HG02970 (cell line): ENCODE measurements around the gene PIK3R4.

Experiments used
- ATAC-seq: cut with Tn5 transposase; IDR thresholded peaks from one replicate; pipeline ENCODE4 v1.9.1; 2021; ENCODE audit warnings: mild to moderate bottlenecking, moderate library complexity, moderate number of reproducible peaks; ENCODE audit not compliant: unreplicated experiment, low FRiP score

Gene PIK3R4

GRCh38 chr3:130743354-130743753 lies 3.3 kb downstream of the PIK3R4 start:
- no peak for ATAC-seq

GRCh38 chr3:130741946-130742610 lies 4.6 kb downstream of the PIK3R4 start:
- no peak for ATAC-seq

- ATAC-seq: no peak
Observed at GRCh38 chr3:130739848-130740247, 6.8 kb downstream of the PIK3R4 start.

- ATAC-seq: no peak
Observed at GRCh38 chr3:130738241-130738640, 8.4 kb downstream of the PIK3R4 start.

- ATAC-seq: no peak
Observed at GRCh38 chr3:130737622-130738021, 9.0 kb downstream of the PIK3R4 start.

GRCh38 chr3:130733236-130733875 lies 13.3 kb downstream of the PIK3R4 start:
- no peak for ATAC-seq

GRCh38 chr3:130732501-130732900 lies 14.1 kb downstream of the PIK3R4 start:
- no peak for ATAC-seq

- no peak for ATAC-seq
Observed at GRCh38 chr3:130731817-130732216, 14.8 kb downstream of the PIK3R4 start.

- no peak for ATAC-seq
Observed at GRCh38 chr3:130729154-130729553, 17.5 kb downstream of the PIK3R4 start.

- ATAC-seq: no peak
Observed at GRCh38 chr3:130728037-130728436, 18.6 kb downstream of the PIK3R4 start.

GRCh38 chr3:130725746-130726145 lies 20.9 kb downstream of the PIK3R4 start:
- no peak for ATAC-seq

- no peak for ATAC-seq
Observed at GRCh38 chr3:130715616-130716015, 31.0 kb downstream of the PIK3R4 start.

GRCh38 chr3:130712718-130713423 lies 33.8 kb downstream of the PIK3R4 start:
- no peak for ATAC-seq

GRCh38 chr3:130711565-130712324 lies 34.9 kb downstream of the PIK3R4 start:
- no peak for ATAC-seq

- ATAC-seq: no peak
Observed at GRCh38 chr3:130709671-130710070, 37.0 kb downstream of the PIK3R4 start.

- no peak for ATAC-seq
Observed at GRCh38 chr3:130707902-130708601, 38.6 kb downstream of the PIK3R4 start.

GRCh38 chr3:130705501-130705900 lies 41.1 kb downstream of the PIK3R4 start:
- no peak for ATAC-seq

- no peak for ATAC-seq
Observed at GRCh38 chr3:130702985-130703384, 43.6 kb downstream of the PIK3R4 start.

- ATAC-seq: no peak
Observed at GRCh38 chr3:130700541-130700940, 46.1 kb downstream of the PIK3R4 start.

- ATAC-seq: no peak
Observed at GRCh38 chr3:130699765-130700164, 46.9 kb downstream of the PIK3R4 start.
